ENCODE data around the gene RELB.
A peak's percentile ranks its signal among the peaks of the same experiment; 100 is the strongest.
"Not testable (repeated sequence)": the region's sequence is repeated elsewhere in the genome, so short reads cannot be mapped to it uniquely, and the experiment has no call there.

Gene RELB, protein sequence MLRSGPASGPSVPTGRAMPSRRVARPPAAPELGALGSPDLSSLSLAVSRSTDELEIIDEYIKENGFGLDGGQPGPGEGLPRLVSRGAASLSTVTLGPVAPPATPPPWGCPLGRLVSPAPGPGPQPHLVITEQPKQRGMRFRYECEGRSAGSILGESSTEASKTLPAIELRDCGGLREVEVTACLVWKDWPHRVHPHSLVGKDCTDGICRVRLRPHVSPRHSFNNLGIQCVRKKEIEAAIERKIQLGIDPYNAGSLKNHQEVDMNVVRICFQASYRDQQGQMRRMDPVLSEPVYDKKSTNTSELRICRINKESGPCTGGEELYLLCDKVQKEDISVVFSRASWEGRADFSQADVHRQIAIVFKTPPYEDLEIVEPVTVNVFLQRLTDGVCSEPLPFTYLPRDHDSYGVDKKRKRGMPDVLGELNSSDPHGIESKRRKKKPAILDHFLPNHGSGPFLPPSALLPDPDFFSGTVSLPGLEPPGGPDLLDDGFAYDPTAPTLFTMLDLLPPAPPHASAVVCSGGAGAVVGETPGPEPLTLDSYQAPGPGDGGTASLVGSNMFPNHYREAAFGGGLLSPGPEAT
- long read RNA-seq, donor 1 = 0 reads
- long read RNA-seq, donor 2 = 0 reads
- long read RNA-seq, donor 3 = 0 reads
- long read RNA-seq, donor 4, partial matches to known transcripts = 0 of 1 reads
- long read RNA-seq, donor 4, other reads (novel, unspliced or antisense) = 0 of 1 reads
- long read RNA-seq, donor 5, partial matches to known transcripts = 0 of 4 reads
- long read RNA-seq, donor 5, other reads (novel, unspliced or antisense) = 0 of 4 reads
- long read RNA-seq, donor 6, partial matches to known transcripts = 0 of 1 reads
- long read RNA-seq, donor 6, other reads (novel, unspliced or antisense) = 0 of 1 reads
- long read RNA-seq, donor 7, partial matches to known transcripts = 5 of 5 reads
- long read RNA-seq, donor 7, other reads (novel, unspliced or antisense) = 0 of 5 reads
- long read RNA-seq, donor 8, partial matches to known transcripts = 0 of 1 reads
- long read RNA-seq, donor 8, other reads (novel, unspliced or antisense) = 0 of 1 reads

DNA sequence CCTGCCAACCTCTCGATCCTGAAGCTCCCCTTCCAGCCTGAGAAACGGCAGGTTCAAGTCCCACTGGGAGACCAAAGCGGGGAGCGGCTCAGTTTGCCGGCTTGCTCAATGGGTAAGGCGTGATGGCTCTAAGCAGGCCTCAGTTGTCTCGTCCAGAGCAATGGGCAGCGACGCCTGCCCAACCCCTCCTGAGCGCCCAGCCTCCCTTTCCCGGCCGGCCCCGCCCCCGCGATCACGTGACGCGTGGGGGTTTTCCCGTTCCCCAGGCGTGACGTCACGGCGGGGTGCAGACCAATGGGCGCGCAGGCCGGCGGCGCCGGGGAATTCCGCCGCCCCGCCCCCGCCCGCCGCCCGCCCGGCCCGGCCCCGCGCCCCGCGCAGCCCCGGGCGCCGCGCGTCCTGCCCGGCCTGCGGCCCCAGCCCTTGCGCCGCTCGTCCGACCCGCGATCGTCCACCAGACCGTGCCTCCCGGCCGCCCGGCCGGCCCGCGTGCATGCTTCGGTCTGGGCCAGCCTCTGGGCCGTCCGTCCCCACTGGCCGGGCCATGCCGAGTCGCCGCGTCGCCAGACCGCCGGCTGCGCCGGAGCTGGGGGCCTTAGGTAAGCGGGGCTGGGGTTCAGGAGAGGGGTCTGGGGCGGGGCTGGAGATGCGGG lies at the start of gene RELB:
Gene RELB (plus strand): TSS at position 378 of the 653 bp plus-strand sequence. CDS start 116 bp downstream, at position 494.
- DNase-seq = peak; percentile 79

DNA sequence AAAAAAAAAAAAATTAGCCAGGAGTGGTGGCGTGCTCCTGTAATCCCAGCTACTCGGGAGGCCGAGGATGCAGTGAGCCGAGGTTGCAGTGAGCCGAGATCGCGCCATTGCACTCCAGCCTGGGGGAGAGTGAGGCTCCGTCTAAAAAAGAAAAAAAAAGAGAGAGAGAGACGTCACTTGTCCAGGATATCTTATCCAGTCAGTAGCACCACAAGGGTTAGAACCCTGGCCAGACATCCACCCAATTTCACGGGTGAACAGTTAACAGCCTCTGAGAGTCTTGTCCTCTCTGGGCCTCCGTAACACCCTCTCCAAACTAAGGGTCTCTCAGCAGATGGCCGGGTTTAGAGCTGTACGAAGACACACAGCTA lies 47.0 kb upstream of the RELB start:
- DNase-seq = no peak

DNA sequence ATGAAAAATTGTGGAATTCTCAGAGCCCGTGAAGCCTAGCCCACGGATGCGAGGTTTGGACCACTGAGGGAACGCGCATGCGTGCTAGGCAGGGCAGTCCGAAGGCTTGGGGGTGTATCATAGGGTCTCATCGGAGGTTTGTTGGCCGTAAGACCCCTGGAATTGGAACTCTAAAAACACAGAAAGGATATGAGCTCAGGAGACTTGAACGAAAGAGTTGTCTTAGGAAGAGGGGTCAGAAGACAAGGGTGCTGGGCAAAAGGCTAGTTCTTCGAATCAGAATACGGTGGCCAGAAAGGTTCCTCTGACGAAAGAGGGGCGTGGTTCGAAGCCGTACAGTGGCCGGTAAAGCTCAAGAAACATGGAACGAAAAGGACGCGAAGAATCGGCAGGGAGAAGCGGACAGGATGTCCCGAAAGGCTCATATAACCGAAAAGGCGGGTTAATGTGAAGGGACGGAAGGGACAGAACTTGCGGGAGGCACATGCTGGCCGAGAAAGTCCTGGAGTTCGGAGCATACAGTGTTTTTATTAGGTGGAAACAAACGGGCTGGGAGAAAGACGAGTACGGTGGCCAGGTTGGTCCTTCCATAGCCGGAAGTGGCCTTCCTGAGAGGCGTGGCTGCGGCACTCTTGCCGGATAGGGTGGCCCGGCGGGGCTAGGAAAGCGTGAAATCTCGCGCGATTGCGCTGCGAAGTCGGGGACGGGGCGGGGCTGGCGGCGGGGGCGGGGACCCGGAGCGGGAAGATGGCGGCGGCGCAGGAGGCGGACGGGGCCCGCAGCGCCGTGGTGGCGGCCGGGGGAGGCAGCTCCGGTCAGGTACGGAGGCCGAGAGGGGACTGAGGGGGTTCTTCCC lies 46.4 kb upstream of the RELB start, which contains the start of gene CLPTM1:
Gene CLPTM1 (plus strand): TSS at position 732 of the 856 bp plus-strand sequence. CDS start 16 bp downstream, at position 748.
- DNase-seq = peak; percentile 98

DNA sequence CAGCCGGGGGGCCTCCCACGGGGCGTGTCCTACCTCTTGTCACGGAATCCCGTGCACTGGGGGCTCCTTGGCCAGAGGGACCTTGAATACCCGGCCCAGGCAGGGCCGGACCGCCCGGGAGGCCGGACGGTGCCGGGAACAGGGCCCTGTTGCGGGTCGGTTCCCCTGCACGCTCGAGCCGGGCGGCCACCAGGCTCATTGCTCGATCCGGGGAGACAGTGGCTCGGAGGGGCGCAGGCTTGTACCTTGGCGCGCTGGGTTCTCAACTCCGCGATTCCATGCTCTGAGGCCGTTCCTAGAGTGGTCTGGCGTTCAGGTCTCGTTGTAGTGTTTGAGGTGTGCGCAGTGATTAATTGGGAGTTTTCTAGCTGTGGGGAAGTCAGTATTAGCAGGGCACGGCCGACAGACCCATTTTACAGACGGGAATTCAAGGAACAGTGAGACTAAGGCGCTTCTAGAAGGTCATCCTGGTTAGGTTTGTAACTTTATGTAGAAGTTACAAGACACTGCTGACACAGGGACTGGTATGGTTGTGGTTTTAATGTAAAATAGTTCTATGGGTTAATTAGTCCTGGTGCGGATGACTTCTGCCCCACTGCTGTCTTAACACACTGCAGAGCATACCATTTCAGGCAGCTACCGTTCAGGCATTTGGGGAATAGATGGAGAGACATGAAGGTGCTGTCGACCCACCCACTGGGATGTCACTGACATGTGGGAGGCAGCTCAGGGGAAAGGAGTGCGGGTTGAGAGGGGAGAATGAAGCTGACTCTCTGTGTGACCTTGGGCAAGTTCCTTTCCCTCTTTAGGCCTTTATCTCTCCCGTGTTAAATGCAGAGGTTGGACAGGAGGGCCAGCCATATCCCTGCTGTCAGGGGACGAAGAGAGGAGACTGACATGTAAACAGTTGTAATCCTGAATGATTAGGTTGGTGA lies 45.5 kb upstream of the RELB start:
- peak; percentile 76 for DNase-seq

DNA sequence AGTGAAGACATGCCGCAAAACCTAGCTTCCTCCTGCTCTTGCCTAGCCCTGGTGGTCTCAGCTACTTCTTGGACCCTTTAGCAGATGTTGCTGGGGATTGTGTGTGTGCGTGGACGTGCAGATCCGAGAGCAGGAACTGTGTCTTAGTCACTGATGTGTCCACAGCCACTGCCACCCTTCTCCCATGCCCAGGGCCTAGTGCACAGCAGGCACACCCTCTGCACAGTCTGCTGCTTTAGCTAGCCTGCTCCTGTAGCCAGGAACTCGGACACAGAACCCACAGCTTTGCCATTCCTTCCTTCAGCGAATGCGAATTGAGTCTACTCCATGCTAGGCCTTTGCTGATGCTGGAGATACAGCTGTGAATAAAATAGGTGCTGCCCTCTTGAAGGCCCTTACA lies 43.7 kb upstream of the RELB start:
- no peak for DNase-seq

DNA sequence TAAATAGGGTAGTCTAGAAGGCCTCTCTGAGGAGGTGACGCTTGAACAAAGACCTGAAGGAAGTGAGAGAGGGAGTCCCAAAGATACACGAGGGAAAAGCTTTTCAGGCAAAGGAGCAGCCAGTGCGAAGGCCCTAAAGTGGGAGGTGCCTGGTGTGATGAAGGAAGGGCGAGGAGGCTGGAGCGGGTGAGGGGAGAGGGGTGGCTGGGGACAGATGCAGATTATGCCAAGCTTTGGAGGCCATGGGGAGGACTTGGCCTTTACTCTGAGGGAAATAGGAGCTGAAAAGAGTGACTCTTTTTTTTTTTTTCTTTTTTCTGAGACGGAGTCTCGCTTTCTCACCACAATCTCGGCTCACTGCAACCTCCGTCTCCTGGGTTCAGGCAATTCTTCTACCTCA lies 43.2 kb upstream of the RELB start:
- no peak for DNase-seq

DNA sequence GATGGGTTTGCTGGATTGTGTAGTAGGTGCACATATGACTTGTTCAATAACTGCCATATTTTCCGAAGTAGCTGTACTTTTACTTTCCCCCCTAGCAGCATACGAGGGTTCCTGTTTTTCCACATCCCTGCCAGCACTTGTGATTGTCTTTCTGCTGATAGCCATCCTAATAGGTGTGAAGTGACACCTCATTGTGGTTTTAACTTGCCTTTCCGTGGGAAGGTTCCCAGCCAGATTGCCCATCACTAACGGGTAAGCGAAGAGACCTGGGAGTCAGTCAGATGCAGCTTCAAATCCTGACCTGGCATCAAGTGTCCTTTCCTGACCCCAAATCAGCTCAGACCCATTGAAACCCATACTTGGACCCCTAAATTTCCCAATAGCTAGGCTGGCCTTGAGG lies 41.6 kb upstream of the RELB start:
- no peak for DNase-seq

DNA sequence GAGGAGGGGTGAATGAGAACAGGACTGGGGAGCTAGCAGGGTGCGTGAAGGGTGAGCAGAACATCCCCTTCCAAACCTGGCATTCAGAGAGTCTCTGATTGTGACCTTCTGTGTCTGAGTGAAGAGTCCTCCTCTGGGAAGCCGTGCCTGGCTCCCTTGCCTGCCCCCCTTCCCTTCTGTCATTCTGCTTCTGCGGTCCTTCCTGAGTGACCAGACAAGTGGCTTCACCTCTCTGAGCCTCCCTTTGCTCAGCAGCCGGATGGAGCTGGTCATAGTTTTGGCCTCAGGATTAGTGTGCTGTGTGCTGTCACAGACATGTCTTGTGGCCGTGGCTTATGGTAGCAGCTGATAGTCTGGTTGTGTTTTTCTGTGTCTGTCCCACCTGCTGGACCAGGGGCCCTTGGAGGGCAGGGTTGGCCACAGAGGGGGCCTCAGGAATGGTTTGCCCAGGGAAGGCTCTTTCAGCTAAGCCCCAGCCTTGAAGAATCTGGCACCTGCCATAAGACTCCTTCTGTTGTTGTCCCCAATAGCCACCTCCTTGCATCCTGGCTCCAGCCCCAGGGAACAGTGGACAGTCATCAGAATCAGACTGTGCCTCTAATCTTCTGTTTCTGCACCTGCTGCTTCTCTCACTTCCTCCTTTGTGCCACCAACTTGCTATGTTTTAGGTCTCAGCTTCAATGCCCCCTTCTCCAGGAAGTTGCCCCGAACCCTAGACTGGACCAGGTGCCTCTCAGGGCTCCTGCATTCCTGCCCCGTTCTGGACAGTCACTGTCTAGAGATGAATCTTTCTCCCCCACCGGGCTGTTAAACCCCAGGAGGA lies 40.1 kb upstream of the RELB start:
- DNase-seq = no peak

DNA sequence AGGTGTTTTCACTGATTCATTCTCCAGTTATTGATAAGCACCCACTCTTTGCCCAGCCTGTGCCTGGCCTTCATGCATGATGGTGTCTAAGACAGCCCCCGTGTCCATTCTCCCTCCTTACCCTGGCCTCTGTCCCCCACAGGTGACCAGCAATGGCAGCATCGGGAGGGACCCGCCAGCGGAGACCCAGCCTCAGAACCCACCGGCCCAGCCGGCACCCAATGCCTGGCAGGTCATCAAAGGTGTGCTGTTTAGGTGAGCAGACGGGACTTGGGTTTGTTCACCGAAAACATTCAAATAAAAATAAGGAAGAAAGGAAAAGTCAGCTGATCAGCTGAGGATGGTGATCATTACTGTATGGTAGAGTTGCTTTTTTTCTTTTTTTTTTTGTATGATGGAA lies 39.4 kb upstream of the RELB start:
- no peak for DNase-seq

DNA sequence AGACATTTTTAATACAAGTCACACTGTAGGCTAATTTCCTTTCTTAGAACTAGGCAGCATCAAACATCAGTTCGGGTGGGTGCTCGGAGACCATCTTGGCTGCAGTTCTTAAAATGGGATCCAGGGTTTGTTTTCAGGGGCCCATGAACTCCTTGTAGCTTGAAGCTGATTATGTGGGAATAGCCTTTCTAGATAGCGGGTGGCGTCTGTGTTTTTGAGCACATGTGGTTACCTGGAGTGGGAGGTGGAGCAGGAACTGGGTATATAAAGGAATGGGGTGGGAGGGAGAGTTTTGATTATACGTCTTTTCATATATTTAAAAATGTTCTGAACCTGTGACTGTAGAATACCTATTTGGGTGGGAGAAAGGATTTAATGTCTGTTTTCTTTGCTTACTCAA lies 33.1 kb upstream of the RELB start:
- no peak for DNase-seq

DNA sequence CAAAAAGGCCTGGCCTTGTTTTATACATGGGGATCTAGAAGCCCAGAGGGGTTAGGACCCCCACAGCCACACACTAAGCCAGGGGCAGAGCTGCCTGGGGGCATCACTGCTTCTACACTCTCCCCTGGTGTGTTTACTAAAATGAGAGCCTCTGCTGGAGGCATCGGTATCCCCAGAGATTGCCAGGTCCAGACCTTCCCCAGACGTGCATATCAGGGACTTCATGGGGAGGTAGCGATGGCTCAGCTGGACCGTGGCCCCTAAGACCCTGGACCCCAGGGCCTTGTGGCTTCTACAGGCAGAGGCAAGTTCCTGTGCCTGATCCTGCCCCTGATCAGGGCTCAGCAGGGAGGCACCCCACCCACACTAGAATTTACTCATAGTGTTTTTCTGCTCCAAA lies 32.6 kb upstream of the RELB start:
- no peak for DNase-seq

DNA sequence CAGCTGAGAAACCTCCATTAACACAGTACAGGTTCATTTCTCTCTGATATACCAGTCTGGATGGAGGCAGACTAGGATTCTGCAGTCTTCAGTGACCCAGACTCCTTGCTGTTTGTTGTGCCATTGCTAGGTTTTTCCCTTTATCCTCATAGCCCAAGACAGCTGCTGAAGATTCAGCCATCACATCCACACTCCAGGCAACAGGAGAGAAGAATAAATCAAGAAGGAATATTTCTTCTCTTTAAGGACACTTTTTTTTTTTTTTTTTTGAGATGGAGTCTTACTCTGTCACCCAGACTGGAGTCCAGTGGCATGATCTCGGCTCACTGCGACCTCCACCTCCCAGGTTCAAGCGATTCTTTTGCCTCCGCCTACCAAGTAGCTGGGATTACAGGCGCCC lies 31.8 kb upstream of the RELB start:
- DNase-seq = no peak

DNA sequence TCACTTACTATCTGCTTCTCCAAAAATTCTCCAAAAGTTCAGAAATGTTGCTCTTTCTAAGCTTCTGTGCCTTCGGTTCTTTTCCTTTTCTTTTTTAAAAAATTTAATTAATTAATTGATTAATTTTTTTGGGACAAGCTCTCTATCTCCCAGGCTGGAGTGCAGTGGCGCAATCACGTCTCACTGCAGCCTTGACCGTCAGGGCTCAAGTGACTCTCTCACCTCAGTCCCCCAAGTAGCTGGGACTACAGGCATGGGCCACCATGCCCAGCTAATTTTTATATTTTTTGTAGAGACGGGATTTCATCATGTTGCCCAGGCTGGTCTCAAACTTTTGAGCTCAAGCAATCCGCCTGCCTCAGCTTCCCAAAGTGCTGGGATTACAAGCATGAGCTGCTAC lies 29.8 kb upstream of the RELB start:
- not testable (repeated sequence) for DNase-seq

DNA sequence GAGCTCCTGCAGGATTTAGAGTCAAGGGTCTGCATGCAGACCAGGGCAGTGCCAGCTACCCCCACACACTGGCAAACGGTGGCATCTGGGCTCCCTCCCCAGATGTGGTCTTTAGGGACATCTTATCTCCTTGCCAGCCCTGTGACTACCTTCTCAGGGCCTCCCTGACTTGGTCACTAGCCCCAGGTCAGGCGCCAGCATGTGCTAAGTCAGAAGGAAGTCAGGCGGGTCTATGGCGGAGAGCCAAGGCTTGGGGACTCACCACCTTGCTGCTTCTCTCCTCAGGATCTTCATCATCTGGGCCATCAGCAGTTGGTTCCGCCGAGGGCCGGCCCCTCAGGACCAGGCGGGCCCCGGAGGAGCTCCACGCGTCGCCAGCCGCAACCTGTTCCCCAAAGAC lies 28.5 kb upstream of the RELB start:
- DNase-seq = no peak

DNA sequence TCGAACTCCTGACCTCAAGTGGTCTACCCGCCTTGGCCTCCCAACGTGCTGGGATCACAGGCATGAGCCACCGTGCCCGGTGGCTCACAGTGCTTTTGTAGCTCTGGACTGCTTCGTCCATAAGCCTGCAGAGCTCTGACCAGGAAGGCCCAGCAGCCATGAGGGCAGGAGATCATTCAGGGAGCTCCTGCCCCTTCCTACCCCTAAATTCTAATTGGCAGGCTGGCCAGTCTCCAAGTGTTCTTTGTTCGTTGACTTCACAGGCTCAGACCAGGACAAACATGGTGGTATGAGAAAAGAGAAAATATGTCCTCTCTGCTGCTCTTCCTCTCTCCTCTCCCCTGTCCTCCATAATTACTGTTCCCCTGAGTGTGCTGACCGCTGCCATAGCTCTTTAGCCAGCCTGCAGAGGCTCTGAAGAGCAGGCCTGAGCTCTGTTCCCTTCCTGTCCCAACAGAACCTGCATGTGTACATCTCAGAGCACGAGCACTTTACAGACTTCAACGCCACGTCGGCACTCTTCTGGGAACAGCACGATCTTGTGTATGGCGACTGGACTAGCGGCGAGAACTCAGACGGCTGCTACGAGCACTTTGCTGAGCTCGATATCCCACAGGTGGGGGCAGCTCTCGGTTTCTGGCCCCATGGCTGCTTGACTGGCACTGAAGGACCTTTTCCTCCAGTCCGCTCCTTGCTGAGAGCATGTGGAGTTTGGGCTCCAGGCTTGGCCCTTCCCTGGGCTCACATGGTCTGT lies 27.1 kb upstream of the RELB start:
- DNase-seq = no peak

DNA sequence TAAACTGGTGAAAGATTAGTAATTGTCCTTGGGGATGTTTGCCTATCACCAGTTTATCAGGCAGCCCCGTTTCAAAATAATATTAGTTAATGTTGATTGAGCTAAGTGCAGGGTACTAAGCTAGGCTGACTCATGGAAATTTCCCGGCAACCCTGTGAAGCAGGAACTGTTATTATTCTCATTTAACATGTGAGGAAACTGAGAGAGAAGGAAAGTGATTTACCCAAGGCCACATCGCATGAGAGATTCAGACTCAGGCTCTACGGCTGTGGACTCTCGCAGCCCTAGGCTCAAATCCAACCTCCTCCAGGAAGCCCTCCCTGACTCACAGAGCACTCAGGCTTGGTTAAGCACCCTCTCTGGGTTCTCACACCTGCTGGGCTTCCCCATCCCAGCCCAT lies 26.4 kb upstream of the RELB start:
- DNase-seq = no peak

DNA sequence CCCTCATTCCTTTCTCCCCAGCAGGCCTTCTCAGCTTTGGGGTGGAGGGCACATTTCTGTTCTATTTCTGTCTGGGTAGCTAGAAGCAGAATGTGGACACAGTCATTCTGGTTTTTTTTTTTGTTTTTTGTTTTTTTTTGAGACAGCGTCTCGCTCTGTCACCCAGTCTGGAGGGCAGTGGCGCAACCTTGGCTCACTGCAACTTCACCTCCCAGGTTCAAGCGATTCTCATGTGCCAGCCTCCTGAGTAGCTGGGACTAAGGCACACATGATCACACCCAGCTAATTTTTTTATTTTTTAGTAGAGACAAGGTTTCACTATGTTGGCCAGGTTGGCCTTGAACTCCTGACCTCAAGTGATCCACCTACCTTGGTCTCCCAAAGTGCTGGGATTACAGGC lies 25.8 kb upstream of the RELB start:
- no peak for DNase-seq

DNA sequence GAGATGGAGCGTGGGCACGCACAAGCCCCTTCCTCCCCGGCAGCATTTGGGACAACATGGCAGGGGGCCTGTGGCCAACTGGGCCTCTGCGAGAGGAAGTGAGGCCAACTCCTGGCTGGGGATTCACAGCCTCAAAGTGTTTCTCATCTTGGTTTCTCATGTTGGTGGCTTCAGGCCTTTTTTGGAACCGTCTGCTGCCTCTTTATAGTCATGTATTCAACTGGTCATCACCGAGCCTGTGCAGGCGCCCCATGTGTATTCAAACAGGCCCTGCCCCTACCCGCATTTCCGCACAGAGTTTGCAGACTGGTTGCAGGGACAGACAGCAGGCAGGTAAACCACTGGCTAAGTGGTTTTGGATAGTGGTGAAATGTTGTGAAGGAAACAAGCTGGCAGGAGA lies 17.3 kb upstream of the RELB start:
- DNase-seq = no peak

DNA sequence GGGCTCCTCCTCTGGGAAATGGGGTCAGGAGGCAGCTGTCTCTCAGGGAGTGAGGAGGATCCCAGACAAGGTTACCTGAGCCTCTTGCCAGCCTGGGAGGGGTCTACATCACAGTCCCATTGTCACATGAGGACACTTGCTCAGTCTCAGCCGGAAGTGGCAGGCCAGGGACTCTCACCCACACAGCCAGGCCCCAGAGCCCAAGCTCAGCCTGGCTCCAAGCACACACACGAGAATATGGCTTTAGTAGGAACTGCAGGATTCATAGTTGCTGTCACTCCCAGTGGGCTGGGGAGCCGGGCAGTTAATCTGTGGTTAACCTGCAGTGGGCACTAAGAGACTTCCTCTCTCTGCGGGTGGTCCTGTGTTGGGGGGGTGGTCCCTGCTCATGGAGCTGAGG lies 15.8 kb upstream of the RELB start:
- no peak for DNase-seq

Data from right kidney (tissue), 9 donors.